Inflammatory macrophage (primary cell): ENCODE results near the gene ELFN2.
"Not testable (repeated sequence)": the region's sequence is repeated elsewhere in the genome, so short reads cannot be mapped to it uniquely, and the experiment has no call there.

Source experiments
- DNase-seq, 2 donors: peaks; one replicate each; pipeline ENCODE4 v3.0.0-alpha.2; 2020 to 2022

The ELFN2 gene

GRCh38 chr22:37333724-37334460, 93.4 kb downstream of the ELFN2 start:
- no peak for DNase-seq

GRCh38 chr22:37331856-37332536, 95.3 kb downstream of the ELFN2 start:
- DNase-seq = peak in 1 of 2 donors; percentile 36

GRCh38 chr22:37331034-37331428, 96.2 kb downstream of the ELFN2 start:
- no peak for DNase-seq

GRCh38 chr22:37330200-37331033, 96.9 kb downstream of the ELFN2 start:
- DNase-seq = peak in 1 of 2 donors; percentile 21

GRCh38 chr22:37329238-37330140, 97.8 kb downstream of the ELFN2 start:
- DNase-seq = no peak

- not testable (repeated sequence) for DNase-seq
Observed at GRCh38 chr22:37328538-37329237, 98.6 kb downstream of the ELFN2 start.

- no peak for DNase-seq
Observed at GRCh38 chr22:37328017-37328416, 99.3 kb downstream of the ELFN2 start.

GRCh38 chr22:37326726-37327125, 100.6 kb downstream of the ELFN2 start:
- DNase-seq = no peak

GRCh38 chr22:37325039-37325395, 102.3 kb downstream of the ELFN2 start:
- DNase-seq = no peak

- no peak for DNase-seq
Observed at GRCh38 chr22:37324340-37325038, 102.8 kb downstream of the ELFN2 start.

- peak; percentile 53 to 61 for DNase-seq
Observed at GRCh38 chr22:37320726-37321677, 106.3 kb downstream of the ELFN2 start.

GRCh38 chr22:37319469-37319868, 107.8 kb downstream of the ELFN2 start:
- no peak for DNase-seq

- DNase-seq = no peak
Observed at GRCh38 chr22:37318364-37319109, 108.7 kb downstream of the ELFN2 start.
